B cell (primary cell): Measurements from ENCODE around the gene PRR3. TPM values are rescaled to one million over a fixed set of nuclear protein-coding genes. Genes with fewer than 3 reads are reported as not detected.

ENCODE experiments used
- ATAC-seq: fragments of 200-7000 bp; cut with Tn5 transposase; one replicate; pipeline ENCODE4 v1.10.0; 2021; ENCODE audit warnings: low read depth, mild to moderate bottlenecking, moderate number of reproducible peaks, moderate library complexity
- CTCF ChIA-PET: fragments of 350-600 bp; sonication (Branson Sonifier 250); formaldehyde crosslinking; loops from one replicate; lab custom pipeline; 2021; ENCODE audit warnings: antibody characterized with exemption, inconsistent platforms; lab: Charles Lee
- POLR2A ChIA-PET: fragments of 350-600 bp; sonication (Branson Sonifier 250); formaldehyde crosslinking; loops from one replicate; lab custom pipeline; 2021; ENCODE audit warnings: antibody characterized with exemption; lab: Charles Lee
- DNase-seq: peaks from one replicate; pipeline ENCODE4 v3.0.0; 2013
- H2AFZ ChIP-seq: 2 replicates; pipeline ENCODE4 v1.6.1; 2012; ENCODE audit warnings: mild to moderate bottlenecking, low read depth, low read length; ENCODE audit not compliant: insufficient read depth, poor library complexity, severe bottlenecking
- H3K27ac ChIP-seq, 2 donors: 1 replicate in 1 of 2; 2 replicates in 1 of 2; pipeline ENCODE4 v1.5.1; 2012 to 2013; ENCODE audit warnings: low read length in 2 of 2, mild to moderate bottlenecking in 2 of 2, moderate library complexity in 1 of 2
- H3K27me3 ChIP-seq, 4 experiments: fragments of 200-600 bp in 1 of 4; sonication (generic) in 1 of 4; replicated peaks in 1 of 4; 1 replicate in 2 of 4; 2 replicates in 2 of 4; pipeline versions ENCODE4 v1.6.1 to v1.7.0; 2013 to 2016; ENCODE audit warnings: low read length in 3 of 4, mild to moderate bottlenecking in 2 of 4, mixed read lengths in 1 of 4, moderate library complexity in 1 of 4; ENCODE audit not compliant: insufficient read depth in 4 of 4, control insufficient read depth in 3 of 4; ENCODE audit errors: control extremely low read depth in 1 of 4
- H3K36me3 ChIP-seq, 2 experiments: replicated peaks in 1 of 2; 1 replicate in 1 of 2; 2 replicates in 1 of 2; pipeline versions ENCODE4 v1.6.1 to v1.7.1; 2013; ENCODE audit warnings: low read length in 1 of 2; ENCODE audit not compliant: insufficient read depth in 2 of 2, control insufficient read depth in 1 of 2; ENCODE audit errors: control extremely low read depth in 1 of 2, extremely low read depth in 1 of 2
- H3K4me1 ChIP-seq, 2 donors: fragments of 200-600 bp in 1 of 2; sonication (generic) in 1 of 2; 1 replicate in 1 of 2; 2 replicates in 1 of 2; pipeline versions ENCODE4 v1.5.1 to v1.6.1; 2013 to 2017; ENCODE audit warnings: low read length in 2 of 2; ENCODE audit not compliant: control insufficient read depth in 2 of 2, insufficient read depth in 2 of 2
- H3K4me2 ChIP-seq: replicated peaks from 2 replicates; pipeline ENCODE3; 2012; ENCODE audit warnings: mild to moderate bottlenecking, low read depth, low read length; ENCODE audit not compliant: poor library complexity, severe bottlenecking
- H3K4me3 ChIP-seq, 5 experiments: fragments of 200-600 bp in 1 of 5; sonication (generic) in 1 of 5; 1 replicate in 3 of 5; 2 replicates in 2 of 5; pipeline versions ENCODE4 v1.5.1 to v1.7.0; 2011 to 2016; ENCODE audit warnings: low read length in 4 of 5, mild to moderate bottlenecking in 4 of 5, low read depth in 2 of 5, control low read depth in 1 of 5, moderate library complexity in 1 of 5; ENCODE audit not compliant: insufficient read depth in 1 of 5; ENCODE audit errors: control extremely low read depth in 1 of 5, extremely low read depth in 1 of 5
- H3K79me2 ChIP-seq: fragments of 200-600 bp; sonication (generic); one replicate; pipeline ENCODE4 v1.6.0; 2016; ENCODE audit warnings: low read length; ENCODE audit not compliant: control insufficient read depth, insufficient read depth
- H3K9ac ChIP-seq: fragments of 200-600 bp; sonication (generic); 2 replicates; pipeline ENCODE4 v1.6.1; 2017; ENCODE audit warnings: mild to moderate bottlenecking, low read length, moderate library complexity
- H3K9me3 ChIP-seq, 3 donors: one replicate each; pipeline versions ENCODE4 v1.6.1 to v1.7.1; 2013; ENCODE audit warnings: low read length in 2 of 3; ENCODE audit not compliant: control insufficient read depth in 2 of 3, insufficient read depth in 1 of 3; ENCODE audit errors: control extremely low read depth in 1 of 3
- H4K20me1 ChIP-seq: 2 replicates; pipeline ENCODE4 v1.6.0; 2012; ENCODE audit warnings: mild to moderate bottlenecking, low read length; ENCODE audit not compliant: insufficient read depth, control insufficient read depth, poor library complexity, severe bottlenecking
- H3K27ac Mint-ChIP-seq: one replicate; pipeline ENCODE4 v1.8.0; 2021; ENCODE audit warnings: mixed read lengths
- H3K27me3 Mint-ChIP-seq: one replicate; pipeline ENCODE4 v1.8.0; 2021; ENCODE audit warnings: mixed read lengths
- H3K4me1 Mint-ChIP-seq: one replicate; pipeline ENCODE4 v1.8.0; 2021; ENCODE audit warnings: mixed read lengths
- H3K4me3 Mint-ChIP-seq: one replicate; pipeline ENCODE4 v1.8.0; 2021; ENCODE audit warnings: mixed read lengths
- H3K9me3 Mint-ChIP-seq: one replicate; pipeline ENCODE4 v1.8.0; 2022; ENCODE audit warnings: mixed read lengths; ENCODE audit not compliant: insufficient read depth
- EZH2 ChIP-seq: IDR thresholded peaks from 2 replicates; pipeline ENCODE4 v1.6.1; 2012; ENCODE audit warnings: borderline replicate concordance, low read depth, mild to moderate bottlenecking, moderate library complexity, low read length; ENCODE audit not compliant: insufficient read depth, poor library complexity, severe bottlenecking
- WGBS: methylation state at CpG from one replicate; pipeline ENCODE4 v1.1.5; 2013; ENCODE audit warnings: missing lambda C conversion rate; ENCODE audit not compliant: insufficient coverage; 5-methylcytosine and 5-hydroxymethylcytosine counted together
- intact Hi-C: fragments of 100-400 bp; cut with micrococcal nuclease; formaldehyde crosslinking; loops from one replicate; pipeline ENCODE4 v1.10.0; 2022
- polyA plus RNA-seq: library from polyadenylated mRNA; depleted of rRNA; stranded (reverse); fragments of >200 nt; gene quantifications from 2 replicates; pipeline ENCODE4 v1.2.3, GENCODE V29; 2012
- total RNA-seq, 2 donors: library from RNA; stranded (reverse); fragments of 120-200 nt in 1 of 2; gene quantifications; 1 replicate in 1 of 2; 2 replicates in 1 of 2; pipeline versions ENCODE4 v1.2.3 to v1.2.4, GENCODE V29; 2013 to 2022
- TF ChIP-seq, protein P1 (sequence below): fragments of 200-600 bp; IDR thresholded peaks from one replicate; pipeline ENCODE4 v1.8.0; 2022; ENCODE audit warnings: antibody characterized with exemption, mild to moderate bottlenecking

PRR3 gene
- total and polyA plus RNA-seq, 2 donors (not counting 1 experiment from before 2014, with no cell fraction given): 15.0 to 30.3 TPM

DNA sequence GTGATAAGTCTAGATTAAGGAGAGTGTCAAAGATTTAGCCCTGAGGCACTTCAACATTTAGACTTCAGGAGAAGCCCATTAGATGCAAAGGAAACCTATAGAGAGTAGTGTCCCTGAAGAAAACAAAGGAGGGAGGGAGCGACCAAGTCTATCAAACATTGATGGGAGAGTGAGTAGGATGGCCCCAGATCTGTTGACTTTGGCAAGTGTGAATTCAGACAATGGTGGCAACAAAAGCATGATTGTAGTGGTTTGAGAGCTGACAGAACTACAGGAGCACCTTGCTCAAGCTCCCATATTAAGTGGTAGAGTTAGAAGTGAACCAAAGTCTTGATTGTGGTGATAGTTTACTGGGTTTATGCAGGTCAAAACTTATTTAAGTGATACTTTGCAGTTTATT is 13.2 kb downstream of the PRR3 start:
- Histone ChIP-seq H3K27ac (peak overlapping the region in 1 of 2 donors; percentile 92), H3K4me3 (peak overlapping the region in 4 of 5 experiments; percentile 69 to 93 (median 89)), H2AFZ (peak overlapping the region; percentile 85), H3K9ac (peak overlapping the region; percentile 88), H3K27me3 (no peaks in the 10 kb centered on the region), H3K79me2 (peaks cover 62% of the 10 kb centered on the region), H4K20me1 (peaks cover 25% of the 10 kb centered on the region), H3K9me3 (no peaks in the 10 kb centered on the region), H3K4me2 (peak overlapping the region; percentile 72), H3K36me3 (peaks cover 0 to 4% of the 10 kb centered on the region in 2 experiments), H3K4me1 (peaks cover 25 to 32% of the 10 kb centered on the region in 2 donors)
- Mint-ChIP-seq H3K4me3 (peak overlapping the region; percentile 96), H3K27ac (peak overlapping the region; percentile 72), H3K9me3 (no peaks in the 10 kb centered on the region), H3K27me3 (no peaks in the 10 kb centered on the region), H3K4me1 (peaks cover 51% of the 10 kb centered on the region)
- POLR2A ChIA-PET: interaction anchor here (0.6 to 2.3 kb wide), 5 partner anchors 14 to 48 kb away, joined by 3 to 19 read pairs (median 10); partner anchors contain the start of genes GNL1, MRPS18B, PPP1R10 and PRR3
- WGBS: 85% methylated on average over 1 of the region's 1 CpG
- DNase-seq: no peak
- intact Hi-C loops: loop anchor here (5.0 kb wide), 1 partner anchor 172 kb away; the partner anchor contains the start of genes FLOT1 and IER3
- no peak for ATAC-seq
- TF ChIP-seq EZH2: no peak
- TF ChIP-seq, protein P1, sequence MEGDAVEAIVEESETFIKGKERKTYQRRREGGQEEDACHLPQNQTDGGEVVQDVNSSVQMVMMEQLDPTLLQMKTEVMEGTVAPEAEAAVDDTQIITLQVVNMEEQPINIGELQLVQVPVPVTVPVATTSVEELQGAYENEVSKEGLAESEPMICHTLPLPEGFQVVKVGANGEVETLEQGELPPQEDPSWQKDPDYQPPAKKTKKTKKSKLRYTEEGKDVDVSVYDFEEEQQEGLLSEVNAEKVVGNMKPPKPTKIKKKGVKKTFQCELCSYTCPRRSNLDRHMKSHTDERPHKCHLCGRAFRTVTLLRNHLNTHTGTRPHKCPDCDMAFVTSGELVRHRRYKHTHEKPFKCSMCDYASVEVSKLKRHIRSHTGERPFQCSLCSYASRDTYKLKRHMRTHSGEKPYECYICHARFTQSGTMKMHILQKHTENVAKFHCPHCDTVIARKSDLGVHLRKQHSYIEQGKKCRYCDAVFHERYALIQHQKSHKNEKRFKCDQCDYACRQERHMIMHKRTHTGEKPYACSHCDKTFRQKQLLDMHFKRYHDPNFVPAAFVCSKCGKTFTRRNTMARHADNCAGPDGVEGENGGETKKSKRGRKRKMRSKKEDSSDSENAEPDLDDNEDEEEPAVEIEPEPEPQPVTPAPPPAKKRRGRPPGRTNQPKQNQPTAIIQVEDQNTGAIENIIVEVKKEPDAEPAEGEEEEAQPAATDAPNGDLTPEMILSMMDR: no peak
- CTCF ChIA-PET: interaction anchor here (0.9 to 2.7 kb wide), 9 partner anchors 19 to 161 kb away, joined by 3 to 29 read pairs (median 6); no protein-coding TSS in a partner anchor

DNA sequence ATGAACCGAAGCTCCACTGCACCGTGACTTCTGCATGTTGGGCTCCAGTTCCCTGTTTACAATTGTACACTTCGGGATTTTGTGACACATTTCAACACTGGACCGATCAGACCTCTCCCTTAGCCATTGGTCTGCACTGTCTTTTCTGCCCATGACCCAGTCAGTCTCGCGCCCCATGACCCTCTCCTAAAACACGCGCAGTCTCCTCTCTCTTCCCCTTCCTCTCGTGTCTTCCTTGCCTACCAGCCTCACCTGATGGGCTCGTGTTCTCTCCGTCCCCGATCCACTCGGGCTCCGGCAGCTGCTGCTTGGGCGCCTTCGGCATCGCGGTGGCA is 13.6 kb downstream of the PRR3 start:
- WGBS: 3% methylated on average over 12 of the region's 18 CpGs
- peak overlapping the region; percentile 72 for H3K4me2 ChIP-seq
- no peaks in the 10 kb centered on the region for H3K9me3 ChIP-seq
- H3K27me3 ChIP-seq: no peaks in the 10 kb centered on the region
- Mint-ChIP-seq H3K4me3 (peak overlapping the region; percentile 96), H3K9me3 (no peaks in the 10 kb centered on the region), H3K27me3 (no peaks in the 10 kb centered on the region), H3K27ac (peak overlapping the region; percentile 93), H3K4me1 (peaks cover 54% of the 10 kb centered on the region)
- intact Hi-C loops: loop anchor here (1.0 to 5.0 kb wide), 9 partner anchors 14 to 172 kb away; partner anchors contain the start of genes DHX16, FLOT1, GNL1 and IER3
- H3K36me3 ChIP-seq: peaks cover 0 to 4% of the 10 kb centered on the region in 2 experiments
- CTCF ChIA-PET: interaction anchor here (0.6 to 2.7 kb wide), 14 partner anchors 12 to 698 kb away, joined by 3 to 29 read pairs (median 4); no protein-coding TSS in a partner anchor
- peaks cover 29% of the 10 kb centered on the region for H4K20me1 ChIP-seq
- ATAC-seq (peak; percentile 9), DNase-seq (no peak)
- H2AFZ ChIP-seq: peak overlapping the region; percentile 85
- POLR2A ChIA-PET: interaction anchor here (0.6 to 2.3 kb wide), 8 partner anchors 10 to 103 kb away, joined by 3 to 19 read pairs (median 5); partner anchors contain the start of genes GNL1, MRPS18B, PPP1R10 and PRR3
- peaks cover 67% of the 10 kb centered on the region for H3K79me2 ChIP-seq
- H3K4me1 ChIP-seq: peaks cover 25 to 32% of the 10 kb centered on the region in 2 donors
- peak overlapping the region; percentile 88 for H3K9ac ChIP-seq
- H3K27ac ChIP-seq: peak overlapping the region; percentile 55 to 92
- no peak for TF ChIP-seq EZH2
- TF ChIP-seq, protein P1: no peak
- peak overlapping the region; percentile 69 to 93 (median 87) for H3K4me3 ChIP-seq
